Fibroblast of mammary gland (primary cell): Measurements from ENCODE around the gene ZFAND5.
A peak's percentile ranks its signal among the peaks of the same experiment; 100 is the strongest.

Source experiments
- DNase-seq: peaks from one replicate; pipeline ENCODE4 v3.0.0-alpha.2; 2010; ENCODE audit warnings: low read depth
- H3K4me3 ChIP-seq: 2 replicates; pipeline ENCODE4 v1.5.1; 2011; ENCODE audit warnings: low read depth, mild to moderate bottlenecking, low read length, moderate library complexity; ENCODE audit not compliant: control insufficient read depth
- TF ChIP-seq, protein P1 (sequence below): conservative IDR thresholded peaks from 2 replicates; pipeline ENCODE4 v1.5.1; 2011; ENCODE audit warnings: low read depth, low read length, inconsistent platforms; ENCODE audit not compliant: control insufficient read depth, insufficient read depth

Gene ZFAND5

DNA sequence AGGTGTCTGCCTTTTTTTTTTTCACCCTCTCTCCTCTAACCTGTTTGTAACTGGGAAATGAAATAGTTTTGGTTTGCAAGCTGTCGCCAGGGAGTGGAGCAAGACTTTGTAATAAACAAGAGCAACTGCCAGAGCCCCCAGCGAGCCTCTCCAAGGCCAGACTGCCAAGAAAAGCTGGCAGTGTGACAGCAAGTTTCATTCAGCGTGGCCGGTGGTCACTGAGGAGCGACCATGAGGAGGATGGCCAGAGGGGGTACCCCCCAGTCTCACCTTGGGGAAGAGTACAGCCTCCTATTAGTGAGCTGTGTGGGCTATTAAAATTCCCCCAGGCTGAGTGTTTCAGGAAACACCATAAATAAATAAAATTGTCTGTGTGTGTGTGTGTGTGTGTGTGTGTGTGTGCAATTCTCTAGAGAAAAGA lies 49.9 kb downstream of the ZFAND5 start:
- no peak overlapping the region for H3K4me3 ChIP-seq
- TF ChIP-seq, protein P1, sequence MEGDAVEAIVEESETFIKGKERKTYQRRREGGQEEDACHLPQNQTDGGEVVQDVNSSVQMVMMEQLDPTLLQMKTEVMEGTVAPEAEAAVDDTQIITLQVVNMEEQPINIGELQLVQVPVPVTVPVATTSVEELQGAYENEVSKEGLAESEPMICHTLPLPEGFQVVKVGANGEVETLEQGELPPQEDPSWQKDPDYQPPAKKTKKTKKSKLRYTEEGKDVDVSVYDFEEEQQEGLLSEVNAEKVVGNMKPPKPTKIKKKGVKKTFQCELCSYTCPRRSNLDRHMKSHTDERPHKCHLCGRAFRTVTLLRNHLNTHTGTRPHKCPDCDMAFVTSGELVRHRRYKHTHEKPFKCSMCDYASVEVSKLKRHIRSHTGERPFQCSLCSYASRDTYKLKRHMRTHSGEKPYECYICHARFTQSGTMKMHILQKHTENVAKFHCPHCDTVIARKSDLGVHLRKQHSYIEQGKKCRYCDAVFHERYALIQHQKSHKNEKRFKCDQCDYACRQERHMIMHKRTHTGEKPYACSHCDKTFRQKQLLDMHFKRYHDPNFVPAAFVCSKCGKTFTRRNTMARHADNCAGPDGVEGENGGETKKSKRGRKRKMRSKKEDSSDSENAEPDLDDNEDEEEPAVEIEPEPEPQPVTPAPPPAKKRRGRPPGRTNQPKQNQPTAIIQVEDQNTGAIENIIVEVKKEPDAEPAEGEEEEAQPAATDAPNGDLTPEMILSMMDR: no peak
- peak; percentile 67 for DNase-seq

DNA sequence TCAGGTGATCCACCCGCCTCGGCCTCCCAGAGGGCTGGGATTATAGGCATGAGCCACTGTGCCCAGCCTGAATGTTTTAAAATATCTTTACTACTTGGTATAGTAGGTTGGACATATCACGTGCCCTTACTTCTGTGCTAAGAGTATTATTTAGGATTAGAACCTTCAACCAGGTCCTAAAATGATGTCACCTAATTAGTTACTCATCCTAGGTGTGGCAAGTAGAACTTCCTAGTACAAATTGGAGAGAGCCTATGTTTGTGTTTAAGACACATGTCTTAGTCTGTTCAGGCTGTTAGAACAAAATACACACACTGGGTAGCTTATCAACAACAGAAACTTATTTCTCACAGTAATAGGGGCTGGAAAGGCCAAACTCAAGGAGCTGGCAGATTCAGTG lies 51.5 kb downstream of the ZFAND5 start:
- TF ChIP-seq, protein P1: no peak
- H3K4me3 ChIP-seq: no peak overlapping the region
- no peak for DNase-seq

DNA sequence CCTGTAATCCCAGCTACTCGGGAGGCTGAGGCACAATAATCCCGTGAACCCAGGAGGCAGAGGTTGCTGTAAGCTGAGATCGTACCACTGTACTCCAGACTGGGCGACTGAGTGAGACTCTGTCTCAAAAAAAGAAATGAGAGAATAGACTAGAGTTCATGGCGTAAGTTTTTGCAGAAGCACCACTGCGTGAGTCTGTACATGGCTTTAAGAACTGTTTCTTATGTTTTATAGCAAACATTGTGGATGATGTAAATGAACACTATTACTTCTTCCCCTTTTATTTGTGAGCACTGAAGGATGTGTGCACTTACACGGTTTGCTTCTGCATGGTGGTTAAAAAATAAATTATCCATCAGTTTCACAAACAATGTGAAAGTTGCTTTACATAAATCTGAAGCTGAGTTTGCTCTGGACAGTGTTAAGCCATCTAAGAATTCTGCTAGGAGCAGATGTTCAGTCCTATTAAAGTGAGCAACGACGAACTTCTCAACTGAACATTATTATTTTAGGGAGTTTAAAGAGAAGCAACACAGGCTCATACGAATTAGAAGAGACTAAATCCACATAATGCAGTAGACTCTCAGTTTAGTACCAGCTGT lies 52.5 kb downstream of the ZFAND5 start:
- TF ChIP-seq, protein P1: no peak
- no peak for DNase-seq
- no peak overlapping the region for H3K4me3 ChIP-seq

DNA sequence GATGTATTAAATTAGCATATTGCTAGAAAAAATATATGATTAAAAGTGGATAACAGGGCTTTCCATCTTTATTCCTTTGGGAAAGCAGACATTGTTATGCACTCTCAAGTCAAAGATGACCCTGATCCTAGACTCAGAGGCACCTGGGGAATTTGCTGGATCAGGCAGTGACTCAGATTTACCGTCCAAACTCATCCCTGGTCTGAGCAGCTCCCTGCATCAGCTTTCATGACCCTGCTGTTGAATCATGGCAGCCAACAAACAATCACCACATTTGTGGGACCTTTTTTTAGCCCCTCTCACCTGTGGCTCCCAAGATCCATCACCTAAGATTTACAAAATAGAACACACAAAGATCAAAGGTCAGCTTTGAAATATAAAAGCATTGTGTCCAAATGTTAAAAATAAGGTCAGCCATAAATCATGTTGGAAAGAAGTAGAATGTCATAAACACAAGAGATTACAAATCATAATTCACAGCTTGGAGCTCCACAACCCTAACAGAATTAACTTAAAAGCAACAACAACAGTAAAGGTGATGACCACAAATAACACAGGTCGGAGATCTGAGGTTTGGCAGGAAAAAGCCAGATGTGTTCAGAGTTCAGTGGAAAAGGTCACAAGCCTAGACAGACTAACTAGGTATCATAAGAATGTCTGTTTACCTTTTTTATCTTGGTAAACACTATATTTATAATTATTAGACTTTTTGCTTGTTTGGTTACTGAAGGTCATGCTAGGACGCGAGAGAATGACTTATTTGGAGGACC lies 55.5 kb downstream of the ZFAND5 start:
- TF ChIP-seq, protein P1: no peak
- peak; percentile 35 for DNase-seq
- H3K4me3 ChIP-seq: no peak overlapping the region

DNA sequence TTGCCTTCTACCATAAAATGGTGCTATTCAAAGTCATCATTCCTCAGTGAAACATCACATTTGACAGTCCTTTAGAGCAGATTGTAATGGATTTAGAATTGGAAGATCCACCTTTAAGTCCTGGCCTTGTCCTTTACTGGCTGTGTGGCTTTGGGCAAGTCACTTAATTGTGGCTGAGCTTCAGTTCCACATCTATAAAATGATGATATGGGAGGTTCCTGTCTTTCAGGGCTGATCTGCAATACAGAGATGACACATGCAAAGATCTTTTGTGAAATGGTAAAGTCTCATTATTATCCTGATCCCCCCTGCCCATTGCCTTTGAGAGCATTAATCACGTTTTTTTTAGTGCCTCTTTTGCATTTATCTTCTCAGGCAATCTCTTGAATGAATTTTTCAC lies 58.2 kb downstream of the ZFAND5 start:
- H3K4me3 ChIP-seq: no peak overlapping the region
- DNase-seq: no peak
- TF ChIP-seq, protein P1: no peak

DNA sequence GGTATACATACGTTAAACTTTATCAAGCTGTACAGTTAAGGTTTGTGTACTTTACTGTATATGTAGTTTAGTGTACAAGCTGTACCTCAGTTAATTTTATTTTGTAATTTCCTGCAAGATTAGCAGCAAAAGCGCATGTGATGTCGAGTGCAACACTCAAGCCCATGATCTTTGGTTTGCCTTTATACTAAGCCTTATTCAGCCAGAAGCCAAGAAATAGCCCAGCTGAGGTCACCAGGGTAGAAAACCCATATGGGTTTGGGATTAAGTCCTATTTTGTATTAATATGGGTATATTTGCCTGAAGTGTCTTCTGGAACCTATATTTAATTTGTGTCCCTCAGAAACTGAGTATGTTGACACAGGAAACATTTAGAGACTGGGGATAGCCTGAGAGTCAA lies 59.3 kb downstream of the ZFAND5 start:
- H3K4me3 ChIP-seq: peak overlapping the region; percentile 61
- DNase-seq: no peak
- TF ChIP-seq, protein P1: no peak
